ENCODE measurements around the gene ZSWIM4. TPM values are rescaled to one million over a fixed set of nuclear protein-coding genes. Genes with fewer than 3 reads are reported as not detected.

Gene ZSWIM4
- polyA plus RNA-seq, 1 donor from 2014 or later = 1.2 TPM

DNA sequence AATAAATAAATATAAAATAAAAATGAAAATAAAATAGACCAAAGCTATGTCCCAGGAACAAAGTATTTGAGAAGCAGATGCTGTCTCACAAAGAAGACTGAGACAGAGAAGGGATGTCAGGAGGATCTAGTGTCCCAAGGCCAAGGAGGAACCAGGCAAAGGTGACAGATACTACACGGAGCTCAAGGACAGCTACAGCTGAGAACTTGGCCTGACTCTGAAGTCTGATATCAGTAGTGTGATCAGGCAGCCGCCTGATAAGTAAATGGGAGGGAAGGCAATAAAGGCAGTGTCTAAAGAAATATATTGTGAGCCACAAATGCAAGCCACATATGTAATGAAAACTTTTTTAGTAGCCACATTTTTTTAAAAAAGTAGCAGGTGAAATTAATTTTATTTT, 61.3 kb downstream of the ZSWIM4 start:
- peaks cover 3 to 5% (median 3%) of the 10 kb centered on the region in 3 donors for H3K4me1 Mint-ChIP-seq
- H3K27me3 Mint-ChIP-seq = no peaks in the 10 kb centered on the region
- H3K36me3 Mint-ChIP-seq = no peaks in the 10 kb centered on the region
- H3K9me3 Mint-ChIP-seq = no peaks in the 10 kb centered on the region
- peak overlapping the region in 1 of 4 donors; percentile 2 for H3K4me3 Mint-ChIP-seq
- no peak overlapping the region for H3K27ac Mint-ChIP-seq

- Mint-ChIP-seq H3K4me3 (peak overlapping the region in 2 of 4 donors; percentile 17 to 39), H3K4me1 (peaks cover 7 to 16% (median 11%) of the 10 kb centered on the region in 3 donors), H3K27ac (peak overlapping the region in 2 of 3 donors; percentile 13 to 64), H3K27me3 (peaks cover 9% of the 10 kb centered on the region), H3K36me3 (no peaks in the 10 kb centered on the region), H3K9me3 (no peaks in the 10 kb centered on the region)
Observed at GRCh38 chr19:13859361-13859880, 64.2 kb downstream of the ZSWIM4 start.

GRCh38 chr19:13860679-13861391, 65.6 kb downstream of the ZSWIM4 start:
- Mint-ChIP-seq H3K4me3 (peak overlapping the region; percentile 87 to 98 (median 93)), H3K9me3 (no peaks in the 10 kb centered on the region), H3K27ac (peak overlapping the region; percentile 24 to 96 (median 64)), H3K4me1 (peaks cover 10 to 16% (median 11%) of the 10 kb centered on the region in 3 donors), H3K27me3 (peaks cover 12% of the 10 kb centered on the region), H3K36me3 (no peaks in the 10 kb centered on the region)

- no peaks in the 10 kb centered on the region for H3K36me3 Mint-ChIP-seq
- H3K4me3 Mint-ChIP-seq = peak overlapping the region; percentile 87 to 98 (median 93)
- H3K27me3 Mint-ChIP-seq = peaks cover 14% of the 10 kb centered on the region
- H3K4me1 Mint-ChIP-seq = peaks cover 11 to 16% (median 12%) of the 10 kb centered on the region in 3 donors
- H3K27ac Mint-ChIP-seq = peak overlapping the region in 1 of 3 donors; percentile 96
- H3K9me3 Mint-ChIP-seq = no peaks in the 10 kb centered on the region
Observed at GRCh38 chr19:13861392-13861713, 66.1 kb downstream of the ZSWIM4 start.

GRCh38 chr19:13861714-13862531, 66.7 kb downstream of the ZSWIM4 start:
- H3K36me3 Mint-ChIP-seq = no peaks in the 10 kb centered on the region
- peak overlapping the region; percentile 55 to 99 (median 96) for H3K27ac Mint-ChIP-seq
- peaks cover 11 to 16% (median 15%) of the 10 kb centered on the region in 3 donors for H3K4me1 Mint-ChIP-seq
- H3K9me3 Mint-ChIP-seq = peaks cover 0 to 2% (median 0%) of the 10 kb centered on the region in 3 donors
- H3K4me3 Mint-ChIP-seq = peak overlapping the region; percentile 87 to 98 (median 93)
- peaks cover 20% of the 10 kb centered on the region for H3K27me3 Mint-ChIP-seq

DNA sequence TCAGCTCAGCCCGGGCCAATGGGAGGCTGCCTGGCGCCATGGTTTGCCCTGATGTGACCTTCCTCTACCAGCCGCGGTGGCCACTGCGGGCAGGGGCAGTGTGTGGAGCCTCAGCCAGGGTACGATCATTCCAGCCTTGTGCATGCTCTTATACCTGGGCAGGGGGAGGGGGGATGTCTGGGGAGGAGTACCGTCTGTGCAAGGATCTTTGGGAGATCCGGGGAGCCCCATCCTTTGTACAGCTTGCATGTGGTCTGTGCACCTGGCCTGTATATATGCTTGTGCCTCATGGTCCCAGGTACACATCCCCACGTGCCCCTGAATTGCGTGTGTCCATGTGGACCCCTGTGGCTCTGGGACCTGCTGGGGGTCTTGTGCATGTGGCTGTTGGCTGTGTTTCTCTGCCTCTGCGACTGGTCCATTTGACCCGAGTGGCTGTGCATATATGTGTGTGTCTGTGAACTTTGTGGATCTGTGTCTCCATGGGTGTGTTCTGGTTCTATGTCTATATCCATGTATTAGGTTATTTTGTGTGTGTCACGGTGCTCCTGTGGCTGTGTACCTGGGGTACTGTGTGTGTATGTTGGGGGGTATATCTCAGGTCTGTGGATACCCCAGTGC, 68.9 kb downstream of the ZSWIM4 start:
- Mint-ChIP-seq H3K27ac (peak overlapping the region in 1 of 3 donors; percentile 7), H3K27me3 (peaks cover 31% of the 10 kb centered on the region), H3K4me3 (peak overlapping the region; percentile 58 to 83 (median 74)), H3K36me3 (no peaks in the 10 kb centered on the region), H3K9me3 (peaks cover 0 to 2% (median 0%) of the 10 kb centered on the region in 3 donors), H3K4me1 (peaks cover 11 to 16% (median 15%) of the 10 kb centered on the region in 3 donors)

DNA sequence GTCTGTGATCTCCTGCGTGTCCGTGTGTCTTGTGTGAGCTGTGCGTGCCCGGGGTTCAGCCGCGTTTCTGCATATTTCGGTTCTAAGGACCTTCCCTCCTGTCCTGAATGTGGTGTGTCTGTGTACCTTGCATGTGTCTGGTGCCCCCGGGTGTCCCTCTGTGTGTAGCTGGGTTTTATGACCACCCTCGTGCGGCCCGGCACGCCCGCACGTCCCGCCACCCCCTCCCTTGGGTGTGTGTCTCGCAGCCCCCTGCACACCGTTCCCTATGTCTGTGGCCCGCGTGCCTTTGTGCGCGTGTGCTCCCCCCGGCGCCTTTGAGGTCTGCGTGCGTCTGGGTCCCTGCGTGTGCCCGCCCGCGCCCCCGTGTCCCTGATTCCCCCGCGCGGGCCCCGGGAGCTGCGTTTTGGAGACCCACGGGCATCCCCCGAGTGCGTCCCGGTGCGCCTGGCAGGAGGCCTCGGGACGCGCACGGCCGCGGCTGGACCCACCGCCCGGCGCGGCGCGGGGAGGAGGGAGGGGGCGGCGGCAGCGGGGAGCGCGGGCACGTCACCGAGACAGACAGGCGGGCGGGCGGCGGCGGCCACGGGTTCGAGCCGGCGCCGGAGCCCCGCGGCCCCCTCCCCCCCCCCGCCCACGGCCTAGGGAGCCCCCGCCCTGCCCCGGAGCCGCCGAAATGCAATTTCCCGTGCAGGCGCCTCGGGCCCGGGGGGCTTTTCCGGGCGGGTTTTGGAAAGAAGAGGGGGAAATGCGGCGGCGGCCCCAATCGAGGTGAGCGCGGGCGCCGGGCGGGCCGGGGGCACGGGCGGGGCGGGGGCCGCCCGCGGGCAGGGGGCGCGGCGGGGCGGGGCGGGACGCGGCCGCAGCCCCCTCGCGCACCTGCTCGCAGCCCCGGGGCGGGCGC, 69.7 kb downstream of the ZSWIM4 start:
- H3K36me3 Mint-ChIP-seq = no peaks in the 10 kb centered on the region
- peak overlapping the region; percentile 58 to 83 (median 74) for H3K4me3 Mint-ChIP-seq
- peaks cover 0 to 2% (median 0%) of the 10 kb centered on the region in 3 donors for H3K9me3 Mint-ChIP-seq
- H3K27me3 Mint-ChIP-seq = peaks cover 33% of the 10 kb centered on the region
- H3K4me1 Mint-ChIP-seq = peaks cover 11 to 16% (median 15%) of the 10 kb centered on the region in 3 donors
- peak overlapping the region in 1 of 3 donors; percentile 7 for H3K27ac Mint-ChIP-seq

- peak overlapping the region; percentile 24 to 90 (median 70) for H3K4me3 Mint-ChIP-seq
- peak overlapping the region in 1 of 3 donors; percentile 95 for H3K27ac Mint-ChIP-seq
Observed at GRCh38 chr19:13865571-13866462, 70.6 kb downstream of the ZSWIM4 start.

GRCh38 chr19:13866463-13867046, 71.3 kb downstream of the ZSWIM4 start:
- Mint-ChIP-seq H3K36me3 (no peaks in the 10 kb centered on the region), H3K27ac (peak overlapping the region in 2 of 3 donors; percentile 59 to 95), H3K4me1 (peaks cover 7 to 12% (median 12%) of the 10 kb centered on the region in 3 donors)

More at GRCh38 chr19:13865571-13866462, 70.6 kb downstream of the ZSWIM4 start:
- no peaks in the 10 kb centered on the region for H3K36me3 Mint-ChIP-seq
- peaks cover 0 to 2% (median 0%) of the 10 kb centered on the region in 3 donors for H3K9me3 Mint-ChIP-seq
- peaks cover 38% of the 10 kb centered on the region for H3K27me3 Mint-ChIP-seq
- peaks cover 11 to 15% (median 15%) of the 10 kb centered on the region in 3 donors for H3K4me1 Mint-ChIP-seq

DNA sequence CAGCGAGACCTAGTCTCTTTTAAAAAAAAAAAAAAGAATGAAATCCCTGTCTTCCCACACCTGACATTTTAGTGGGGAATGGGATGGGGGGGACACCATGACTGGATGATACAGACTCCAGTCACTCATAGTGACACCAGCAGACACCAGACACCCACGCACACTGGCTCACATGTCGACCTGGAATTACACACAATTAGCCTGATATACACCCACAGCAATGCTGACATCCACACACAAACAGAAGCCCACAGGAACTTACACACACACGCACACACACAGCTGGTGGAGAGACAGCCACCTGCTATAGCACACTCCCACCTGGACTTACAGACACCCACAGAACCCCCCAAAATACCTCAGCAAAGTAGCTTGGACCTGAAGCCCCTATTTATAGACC, 73.4 kb downstream of the ZSWIM4 start:
- H3K9me3 Mint-ChIP-seq = peaks cover 0 to 2% (median 0%) of the 10 kb centered on the region in 3 donors
- peaks cover 42% of the 10 kb centered on the region for H3K27me3 Mint-ChIP-seq
- peaks cover 0 to 11% (median 11%) of the 10 kb centered on the region in 3 donors for H3K4me1 Mint-ChIP-seq
- peak overlapping the region in 1 of 4 donors; percentile 15 for H3K4me3 Mint-ChIP-seq
- no peaks in the 10 kb centered on the region for H3K36me3 Mint-ChIP-seq
- H3K27ac Mint-ChIP-seq = no peak overlapping the region

More at GRCh38 chr19:13866463-13867046, 71.3 kb downstream of the ZSWIM4 start:
- H3K27me3 Mint-ChIP-seq = peaks cover 38% of the 10 kb centered on the region
- peaks cover 0 to 2% (median 0%) of the 10 kb centered on the region in 3 donors for H3K9me3 Mint-ChIP-seq
- H3K4me3 Mint-ChIP-seq = peak overlapping the region; percentile 24 to 90 (median 70)

- Mint-ChIP-seq H3K4me3 (no peak overlapping the region), H3K4me1 (peaks cover 2 to 10% (median 8%) of the 10 kb centered on the region in 3 donors), H3K9me3 (peaks cover 0 to 2% (median 0%) of the 10 kb centered on the region in 3 donors), H3K27me3 (peaks cover 40% of the 10 kb centered on the region), H3K36me3 (no peaks in the 10 kb centered on the region), H3K27ac (no peak overlapping the region)
Observed at GRCh38 chr19:13869281-13869680, 74.0 kb downstream of the ZSWIM4 start.

GRCh38 chr19:13870873-13871272, 75.6 kb downstream of the ZSWIM4 start:
- no peaks in the 10 kb centered on the region for H3K36me3 Mint-ChIP-seq
- no peak overlapping the region for H3K4me3 Mint-ChIP-seq
- peaks cover 5 to 6% (median 5%) of the 10 kb centered on the region in 3 donors for H3K4me1 Mint-ChIP-seq
- peaks cover 0 to 2% (median 0%) of the 10 kb centered on the region in 3 donors for H3K9me3 Mint-ChIP-seq
- H3K27me3 Mint-ChIP-seq = peaks cover 37% of the 10 kb centered on the region
- H3K27ac Mint-ChIP-seq = no peak overlapping the region
